H1 (cell line): ENCODE results near the gene DCDC2. TPM values are rescaled to one million over a fixed set of nuclear protein-coding genes. Genes with fewer than 3 reads are reported as not detected.

Experiments used
- BRCA1 ChIP-seq: IDR thresholded peaks from 2 replicates; pipeline ENCODE4 v1.6.1; 2012; ENCODE audit warnings: low read depth, low read length, improper control_type of control experiment
- JUN ChIP-seq: IDR thresholded peaks from 2 replicates; pipeline ENCODE4 v1.6.1; 2011; ENCODE audit warnings: low read depth, mild to moderate bottlenecking, improper control_type of control experiment, low read length
- KDM5A ChIP-seq: fragments of 200-600 bp; IDR thresholded peaks from 2 replicates; pipeline ENCODE4 v1.7.1; 2012; ENCODE audit warnings: mild to moderate bottlenecking, low read length, inconsistent platforms, mixed read lengths
- SAP30 ChIP-seq: fragments of 300-600 bp; sonication (generic); IDR thresholded peaks from 2 replicates; pipeline ENCODE4 v1.7.1; 2012; ENCODE audit warnings: low read length, moderate library complexity, mild to moderate bottlenecking, inconsistent platforms; ENCODE audit not compliant: insufficient read depth, insufficient replicate concordance
- polyA plus RNA-seq, 7 experiments: library from polyadenylated mRNA; depleted of rRNA in 3 of 7; stranded (reverse) in 5 of 7; unstranded in 2 of 7; fragments of >200 nt in 5 of 7; fragments of 200-250 nt in 2 of 7; gene quantifications; 1 replicate in 5 of 7; 2 replicates in 1 of 7; 4 replicates in 1 of 7; pipeline versions ENCODE4 v1.2.1 to v1.2.3, GENCODE V29; 2011 to 2013; ENCODE audit warnings: missing spikeins in 2 of 7, mixed read lengths in 2 of 7
- total RNA-seq: library from RNA; stranded (reverse); fragmentation: NEBNext Ultra II Directional; extraction: Animal tissue kit (Norgen Biotek cat#: 25700); gene quantifications from 2 replicates; pipeline ENCODE4 v1.2.1, GENCODE V29; 2021
- TF ChIP-seq, protein P1 (sequence below): IDR thresholded peaks from 2 replicates; pipeline ENCODE4 v1.6.1; 2012; ENCODE audit warnings: inconsistent platforms

Gene DCDC2
- total and polyA plus RNA-seq, 2 of the 8 experiments (the other 6 are each of a cell fraction or from before 2014, with no cell fraction given): 0.03 to 0.15 TPM

DNA sequence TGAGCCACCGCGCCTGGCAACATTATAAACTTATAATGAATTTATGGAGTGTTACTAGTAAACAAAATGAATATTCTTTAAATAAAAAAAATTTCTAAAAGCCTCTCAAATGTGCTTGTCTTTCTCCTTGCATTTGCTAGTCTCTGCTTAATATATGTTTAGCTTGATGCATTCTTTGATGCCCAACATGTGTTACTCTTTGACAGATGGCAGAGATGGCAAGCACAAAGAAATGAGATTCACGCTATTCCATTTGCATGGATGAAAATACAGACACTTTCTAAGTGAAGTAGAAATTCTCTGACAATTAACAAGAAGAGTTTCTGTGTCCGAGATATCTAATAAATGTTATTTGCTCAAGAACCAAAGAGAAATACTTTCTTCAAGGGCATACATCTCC lies 30.1 kb downstream of the DCDC2 start (continued):
- TF ChIP-seq BRCA1 (no peak), JUN (no peak), SAP30 (no peak), KDM5A (no peak)
- TF ChIP-seq, protein P1, sequence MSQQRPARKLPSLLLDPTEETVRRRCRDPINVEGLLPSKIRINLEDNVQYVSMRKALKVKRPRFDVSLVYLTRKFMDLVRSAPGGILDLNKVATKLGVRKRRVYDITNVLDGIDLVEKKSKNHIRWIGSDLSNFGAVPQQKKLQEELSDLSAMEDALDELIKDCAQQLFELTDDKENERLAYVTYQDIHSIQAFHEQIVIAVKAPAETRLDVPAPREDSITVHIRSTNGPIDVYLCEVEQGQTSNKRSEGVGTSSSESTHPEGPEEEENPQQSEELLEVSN: no peak
- TF ChIP-seq, all 59 proteins: peak for 0
